ENCODE results near the gene MT1A.

GRCh38 chr16:56641166-56641565 lies 2.7 kb downstream of the MT1A start:
- no peak for TF ChIP-seq EZH2 (optimal IDR thresholded peaks at IDR 0.05; ENCODE audit: low read depth, low read length)
- TF ChIP-seq, protein P1, sequence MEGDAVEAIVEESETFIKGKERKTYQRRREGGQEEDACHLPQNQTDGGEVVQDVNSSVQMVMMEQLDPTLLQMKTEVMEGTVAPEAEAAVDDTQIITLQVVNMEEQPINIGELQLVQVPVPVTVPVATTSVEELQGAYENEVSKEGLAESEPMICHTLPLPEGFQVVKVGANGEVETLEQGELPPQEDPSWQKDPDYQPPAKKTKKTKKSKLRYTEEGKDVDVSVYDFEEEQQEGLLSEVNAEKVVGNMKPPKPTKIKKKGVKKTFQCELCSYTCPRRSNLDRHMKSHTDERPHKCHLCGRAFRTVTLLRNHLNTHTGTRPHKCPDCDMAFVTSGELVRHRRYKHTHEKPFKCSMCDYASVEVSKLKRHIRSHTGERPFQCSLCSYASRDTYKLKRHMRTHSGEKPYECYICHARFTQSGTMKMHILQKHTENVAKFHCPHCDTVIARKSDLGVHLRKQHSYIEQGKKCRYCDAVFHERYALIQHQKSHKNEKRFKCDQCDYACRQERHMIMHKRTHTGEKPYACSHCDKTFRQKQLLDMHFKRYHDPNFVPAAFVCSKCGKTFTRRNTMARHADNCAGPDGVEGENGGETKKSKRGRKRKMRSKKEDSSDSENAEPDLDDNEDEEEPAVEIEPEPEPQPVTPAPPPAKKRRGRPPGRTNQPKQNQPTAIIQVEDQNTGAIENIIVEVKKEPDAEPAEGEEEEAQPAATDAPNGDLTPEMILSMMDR (IDR thresholded peaks at IDR 0.05; ENCODE audit: low read length), result no peak
- no peak for TF ChIP-seq EZH2phosphoT487 (IDR thresholded peaks at IDR 0.05; ENCODE audit: low read length)

All from MM.1S (cell line).